HG02885 (cell line): Measurements from ENCODE around the gene TP73.

Experiments
- ATAC-seq: cut with Tn5 transposase; IDR thresholded peaks from one replicate; pipeline ENCODE4 v1.9.1; 2021; ENCODE audit warnings: mild to moderate bottlenecking; ENCODE audit not compliant: unreplicated experiment, poor library complexity

Gene TP73

GRCh38 chr1:3772715-3773571 is 120.6 kb downstream of the TP73 start, which contains the start of gene SMIM1:
Gene SMIM1, plus strand, starts transcription at chr1:3772749. Its CDS starts 2,625 bp downstream, at chr1:3775374.
- ATAC-seq: peak; percentile 2

GRCh38 chr1:3773572-3774275 is 121.4 kb downstream of the TP73 start:
- no peak for ATAC-seq

DNA sequence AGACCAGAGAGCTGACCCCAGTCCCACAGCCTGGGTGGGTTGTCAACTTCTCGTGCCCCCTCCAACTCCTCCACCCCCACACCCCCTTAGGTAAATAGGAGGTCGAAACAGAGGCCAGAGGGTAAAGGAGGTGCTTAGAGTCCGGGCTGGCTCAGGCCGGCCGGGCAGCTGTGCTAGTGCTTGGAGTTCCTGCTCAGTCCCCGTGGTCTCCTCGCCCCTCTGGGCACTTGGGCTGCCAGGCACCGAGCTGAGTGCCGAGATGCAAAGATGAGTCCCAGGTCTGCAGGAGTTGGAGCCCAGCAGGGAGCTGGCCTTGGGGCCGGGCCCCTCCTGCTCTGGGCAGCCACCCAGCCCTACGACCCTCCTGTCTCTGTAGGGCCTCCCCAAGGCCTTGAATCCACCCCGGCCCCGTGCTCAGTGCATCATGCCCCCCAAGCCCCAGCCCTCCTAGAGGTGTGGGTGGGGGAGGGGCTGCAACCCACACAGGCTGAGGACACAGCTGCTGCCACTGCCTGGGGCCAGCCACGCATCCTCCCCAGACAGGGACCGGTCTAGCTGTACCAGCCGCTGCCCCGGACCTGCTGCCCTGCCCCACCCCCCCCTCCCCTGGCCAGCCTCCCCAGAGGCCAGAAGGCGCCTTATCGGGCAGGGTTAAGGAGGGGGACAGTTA is 122.1 kb downstream of the TP73 start:
- ATAC-seq: no peak

DNA sequence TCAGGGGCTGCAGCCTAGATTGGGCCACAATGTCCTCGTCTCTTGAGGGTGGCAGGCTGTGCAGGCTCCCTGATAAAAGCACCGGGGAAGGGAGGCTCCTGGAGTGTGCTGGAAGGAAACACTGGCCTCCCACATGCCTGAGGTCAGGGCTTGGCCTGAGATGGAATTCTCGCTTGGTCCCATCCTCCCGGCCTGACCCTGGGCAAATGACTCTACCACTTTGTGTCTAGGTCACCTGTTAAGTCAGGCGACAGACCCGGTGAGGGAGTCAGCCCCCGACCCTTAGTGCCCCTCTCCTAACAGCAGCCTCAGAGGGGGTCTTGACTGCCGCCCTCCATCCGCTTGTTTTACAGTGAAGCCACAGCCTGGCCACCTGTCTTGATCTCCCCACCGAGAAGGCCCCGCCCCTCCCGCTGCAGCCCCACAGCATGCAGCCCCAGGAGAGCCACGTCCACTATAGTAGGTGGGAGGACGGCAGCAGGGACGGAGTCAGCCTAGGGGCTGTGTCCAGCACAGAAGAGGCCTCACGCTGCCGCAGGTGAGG is 122.7 kb downstream of the TP73 start:
- no peak for ATAC-seq

- ATAC-seq: no peak
Observed at GRCh38 chr1:3775490-3776230, 123.3 kb downstream of the TP73 start.

GRCh38 chr1:3776231-3776961 is 124.1 kb downstream of the TP73 start:
- no peak for ATAC-seq

GRCh38 chr1:3777078-3777547 is 124.8 kb downstream of the TP73 start:
- no peak for ATAC-seq

DNA sequence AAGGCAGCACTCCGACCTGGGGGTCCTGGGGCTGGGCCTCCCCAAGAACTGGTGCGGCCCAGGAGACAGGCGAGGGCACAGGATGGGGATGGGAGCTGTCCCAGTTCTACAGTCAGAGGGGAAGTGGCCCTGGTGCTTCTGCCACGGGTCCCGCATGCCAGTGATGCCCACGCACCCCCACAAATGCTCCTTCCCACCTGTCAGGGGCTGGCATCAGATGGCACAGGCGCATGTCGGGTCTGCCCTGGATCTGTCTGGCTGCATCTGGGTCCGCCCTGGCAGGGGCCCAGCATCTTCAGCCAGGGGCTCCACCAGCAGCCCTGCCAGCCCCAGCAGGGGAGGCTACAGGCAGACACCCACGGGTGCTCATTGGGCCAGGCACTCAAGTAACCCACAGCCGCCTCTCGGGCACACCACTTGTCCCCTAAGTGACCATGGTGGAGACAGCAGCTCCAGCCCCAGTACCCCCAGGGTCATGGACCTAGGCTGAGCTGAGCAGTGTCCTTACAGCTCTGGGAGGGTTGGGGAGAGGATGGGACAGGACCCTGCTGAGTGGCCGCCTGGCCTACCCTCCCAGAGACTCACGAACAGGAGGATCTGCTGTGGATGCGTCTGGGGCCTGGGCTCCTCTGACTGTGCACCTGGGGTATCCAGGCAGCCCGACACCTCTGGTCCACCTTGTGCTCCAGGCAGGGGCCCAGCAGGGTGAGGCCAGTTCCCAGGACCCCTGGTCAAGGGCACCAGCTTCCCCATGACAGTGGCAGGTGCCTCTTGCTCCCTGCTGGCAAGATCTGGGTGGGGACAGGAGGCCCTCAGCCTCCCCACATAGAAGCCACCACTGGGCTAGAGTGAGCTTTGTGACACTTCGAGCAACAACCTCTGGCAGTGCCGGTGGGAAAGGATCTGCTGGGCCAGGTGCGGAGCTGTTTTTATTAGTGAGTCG is 125.6 kb downstream of the TP73 start:
- ATAC-seq: no peak

DNA sequence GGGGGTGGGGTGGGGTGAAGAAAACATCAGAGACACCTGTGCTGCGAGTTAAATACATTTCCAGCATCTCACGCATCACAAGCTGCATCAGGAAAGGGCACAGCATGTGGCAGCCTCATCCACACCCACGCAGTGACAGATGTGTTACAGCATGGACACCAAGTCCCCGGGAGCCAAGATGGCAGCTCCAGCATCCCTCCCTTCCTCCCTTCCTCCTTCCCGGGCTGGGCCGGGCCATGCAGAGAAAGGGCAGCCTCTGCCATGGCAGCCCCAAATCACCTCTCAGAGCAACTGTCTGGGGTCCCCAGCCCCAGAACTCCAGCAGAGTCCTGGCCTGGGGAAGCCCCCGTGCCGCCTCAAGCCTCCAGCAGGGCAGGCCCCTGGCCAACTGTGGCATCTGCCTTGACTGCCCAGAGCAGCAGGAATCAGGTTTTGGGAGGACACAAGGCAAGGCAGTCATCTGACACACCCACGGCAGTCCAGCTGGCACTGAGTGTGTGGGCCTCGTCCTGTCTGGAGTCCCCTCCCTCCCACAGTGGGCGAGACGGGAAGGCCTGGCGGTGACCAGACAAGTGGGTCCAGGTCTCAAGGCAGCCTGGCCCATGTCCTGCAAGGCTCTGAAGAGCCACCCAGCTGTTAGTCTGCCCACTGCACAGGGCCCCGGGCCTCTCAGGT is 126.4 kb downstream of the TP73 start:
- ATAC-seq: no peak

DNA sequence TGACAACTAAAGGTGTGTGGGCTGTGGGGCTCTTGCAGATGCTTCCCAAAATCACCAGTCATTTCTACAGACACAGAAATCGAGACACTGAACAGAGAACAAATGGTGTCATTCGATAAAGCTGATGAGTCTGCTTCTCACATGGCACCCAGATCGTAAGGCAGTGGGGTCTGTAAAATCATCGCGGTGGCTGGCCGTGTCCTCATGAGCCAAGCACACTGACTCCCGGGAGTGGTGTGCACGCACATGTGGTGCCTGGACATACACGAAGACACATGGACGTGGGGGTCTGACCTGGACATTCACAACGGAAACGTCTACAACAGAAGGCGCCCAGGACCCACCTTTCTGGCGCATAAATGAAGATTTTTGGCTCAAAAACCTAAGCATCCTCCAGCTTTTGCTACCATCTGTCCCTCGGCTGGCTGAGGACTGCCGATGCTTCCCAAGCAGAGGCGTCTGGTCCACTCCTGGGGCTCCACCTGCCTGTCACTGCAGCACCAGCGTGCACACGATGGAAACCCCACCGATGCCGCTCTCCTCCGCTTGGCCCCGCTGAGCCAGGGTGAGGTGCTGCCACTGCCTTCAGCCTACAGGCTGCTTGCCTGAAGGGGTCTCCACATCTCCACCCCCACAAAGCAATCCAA is 127.1 kb downstream of the TP73 start:
- no peak for ATAC-seq

DNA sequence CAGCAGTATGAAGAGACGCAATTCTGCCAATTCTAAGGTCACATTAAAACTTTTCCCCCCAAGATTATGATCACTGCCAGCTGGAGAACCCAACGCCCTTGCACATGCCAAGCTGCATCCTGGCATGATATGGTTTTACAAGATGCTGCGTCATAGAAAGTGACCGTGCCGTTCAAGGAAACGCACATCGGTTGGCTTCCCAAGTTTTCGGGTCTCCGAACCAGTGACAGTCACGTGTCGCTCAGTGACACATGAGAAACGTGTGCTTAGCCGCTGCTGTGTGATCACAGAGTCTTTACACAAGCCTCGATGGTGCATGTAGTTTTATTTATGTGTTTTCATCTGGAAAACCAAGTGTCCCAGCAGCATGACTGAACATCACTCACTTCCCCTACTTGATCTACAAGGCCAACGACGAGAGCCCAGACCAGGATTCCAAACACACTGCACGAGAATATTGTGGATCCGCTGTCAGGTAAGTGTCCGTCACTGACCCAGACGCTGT is 127.6 kb downstream of the TP73 start:
- ATAC-seq: no peak

- no peak for ATAC-seq
Observed at GRCh38 chr1:3780901-3781300, 128.6 kb downstream of the TP73 start.

DNA sequence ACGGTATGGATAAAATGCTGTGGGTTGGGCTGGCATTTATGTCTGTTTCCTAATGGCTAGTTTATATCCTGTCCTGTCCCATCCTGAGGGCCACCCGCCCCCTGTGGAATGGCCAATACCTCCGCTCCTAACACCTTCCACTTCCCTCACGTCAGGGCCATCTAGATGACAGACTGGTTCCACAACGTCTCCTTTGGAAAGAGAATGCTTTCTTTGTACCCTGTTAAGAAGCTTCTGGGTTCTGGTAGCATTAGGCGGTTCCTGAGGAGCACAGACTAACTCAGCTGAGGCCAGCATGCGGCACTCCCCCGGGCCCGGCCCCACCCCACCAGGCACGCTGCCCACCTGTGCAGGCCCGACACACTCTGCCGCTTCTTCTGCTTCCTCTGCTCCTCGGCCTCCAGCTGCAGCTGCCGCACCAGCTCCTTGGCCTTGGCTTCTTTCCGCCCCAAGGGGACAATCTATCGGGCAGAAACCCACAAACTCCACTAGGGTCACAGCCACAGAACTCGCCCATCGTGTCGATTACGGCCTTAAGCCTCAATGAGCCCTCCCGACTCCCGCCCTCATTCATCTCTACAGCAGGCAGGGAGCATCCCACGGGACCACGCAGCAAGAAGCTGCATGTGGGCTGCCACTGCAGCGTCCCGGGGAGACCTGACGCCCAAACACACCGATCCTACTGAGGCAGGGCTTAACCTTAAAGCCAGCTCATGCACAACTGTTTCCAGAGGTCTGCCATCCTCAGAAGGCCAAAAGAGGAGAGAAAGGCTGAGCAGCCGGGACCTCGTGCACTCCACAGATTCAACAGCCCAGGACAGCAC is 131.5 kb downstream of the TP73 start:
- ATAC-seq: no peak

GRCh38 chr1:3785045-3785444 is 132.7 kb downstream of the TP73 start:
- ATAC-seq: no peak

- no peak for ATAC-seq
Observed at GRCh38 chr1:3785456-3786157, 133.3 kb downstream of the TP73 start.
